K562 (cell line): ENCODE results near the gene SPTY2D1. TPM values are rescaled to one million over a fixed set of nuclear protein-coding genes. Genes with fewer than 3 reads are reported as not detected.

Experiments
- ATAC-seq: fragments of 200-7000 bp; cut with Tn5 transposase; 3 replicates; pipeline ENCODE4 v1.9.1; 2020; ENCODE audit warnings: moderate library complexity
- BruUV-seq: library from RNA; stranded (reverse); fragments of 400-500 nt; replicated peaks from 2 replicates; lab custom pipeline; 2021; lab: Mats Ljungman, UMichigan
- CTCF ChIA-PET: fragments of 300-600 bp; formaldehyde crosslinking; extraction: SDS; loops from one replicate; lab custom pipeline; 2021; ENCODE audit warnings: low intra/inter-chr PET ratio; lab: Yijun Ruan, JAX
- POLR2A ChIA-PET: fragments of 300-600, 350-650 bp; sonication (Branson Sonifier 250); formaldehyde crosslinking; extraction: SDS; loops from one replicate; lab custom pipeline; 2021; ENCODE audit warnings: antibody characterized with exemption, inconsistent platforms; lab: Yijun Ruan, JAX
- DNase-seq, 4 experiments: peaks; one replicate each; pipeline versions ENCODE4 v3.0.0 to v3.0.0-alpha.2; 2011 to 2018; ENCODE audit warnings: low spot score in 3 of 4, mixed read lengths in 3 of 4; ENCODE audit errors: extremely low read depth in 1 of 4
- FAIRE-seq: peaks from 2 replicates; lab custom pipeline; 2011; peaks lifted over from hg19 to GRCh38; lab: Jason Lieb, UNC
- H2AFZ ChIP-seq: 2 replicates; pipeline ENCODE4 v1.6.0; 2011; ENCODE audit warnings: low read depth, low read length, control low read depth, inconsistent platforms
- H3K27ac ChIP-seq: fragments of 200-600 bp; 3 replicates; pipeline ENCODE4 v1.8.0; 2011; ENCODE audit warnings: low read depth, mild to moderate bottlenecking, control low read depth, inconsistent platforms, low read length, moderate library complexity, mixed read lengths; ENCODE audit errors: extremely low read depth
- H3K27me3 ChIP-seq, 2 experiments: fragments of 300-600 bp in 1 of 2; 2 replicates in 1 of 2; 3 replicates in 1 of 2; pipeline versions ENCODE4 v1.6.0 to v1.8.0; 2011; ENCODE audit warnings: inconsistent platforms in 2 of 2, low read length in 2 of 2, mild to moderate bottlenecking in 1 of 2, mixed read lengths in 1 of 2, moderate library complexity in 1 of 2; ENCODE audit not compliant: control insufficient read depth in 2 of 2, insufficient read depth in 2 of 2
- H3K36me3 ChIP-seq: fragments of 300-600 bp; 3 replicates; pipeline ENCODE4 v1.8.0; 2011; ENCODE audit warnings: mild to moderate bottlenecking, low read length, inconsistent platforms; ENCODE audit not compliant: control insufficient read depth, insufficient read depth
- H3K4me1 ChIP-seq, 2 experiments: fragments of 200-600 bp in 1 of 2; replicated peaks in 1 of 2; 2 replicates in 1 of 2; 3 replicates in 1 of 2; pipeline versions ENCODE4 v1.5.1 to v1.8.0; 2011; ENCODE audit warnings: inconsistent platforms in 2 of 2, low read length in 2 of 2, mild to moderate bottlenecking in 1 of 2, mixed read lengths in 1 of 2, moderate library complexity in 1 of 2; ENCODE audit not compliant: control insufficient read depth in 2 of 2, insufficient read depth in 2 of 2
- H3K4me2 ChIP-seq: 2 replicates; pipeline ENCODE4 v1.6.1; 2011; ENCODE audit warnings: low read length, control low read depth, inconsistent platforms, mixed read lengths; ENCODE audit not compliant: insufficient read depth
- H3K4me3 ChIP-seq: fragments of 200-600 bp; sonication (generic), shearing (Covaris generic); 2 replicates; pipeline ENCODE4 v1.5.1; 2016; ENCODE audit warnings: control low read depth, inconsistent platforms
- H3K79me2 ChIP-seq: fragments of 200-600 bp; 3 replicates; pipeline ENCODE4 v1.8.0; 2011; ENCODE audit warnings: low read length, inconsistent platforms; ENCODE audit not compliant: control insufficient read depth, insufficient read depth
- H3K9ac ChIP-seq, 2 experiments: 2 replicates each; pipeline versions ENCODE4 v1.6.0 to v1.6.1; 2011; ENCODE audit warnings: low read depth in 2 of 2, low read length in 2 of 2, control low read depth in 1 of 2, inconsistent platforms in 1 of 2, mild to moderate bottlenecking in 1 of 2, mixed read lengths in 1 of 2; ENCODE audit not compliant: insufficient read depth in 1 of 2
- H3K9me1 ChIP-seq: one replicate; pipeline ENCODE4 v1.6.0; 2011; ENCODE audit warnings: inconsistent platforms, mild to moderate bottlenecking, low read length, moderate library complexity; ENCODE audit not compliant: control insufficient read depth, insufficient read depth
- H3K9me3 ChIP-seq: replicated peaks from 2 replicates; pipeline ENCODE4 v1.5.1; 2011; ENCODE audit warnings: low read depth, low read length, inconsistent platforms; ENCODE audit not compliant: control insufficient read depth, insufficient read depth
- H4K20me1 ChIP-seq: replicated peaks from 2 replicates; pipeline ENCODE4 v1.6.1; 2011; ENCODE audit warnings: low read length, inconsistent platforms, mixed read lengths; ENCODE audit not compliant: control insufficient read depth, insufficient read depth
- ARHGAP35 ChIP-seq: fragments of 450-650 bp; IDR thresholded peaks from 2 replicates; pipeline ENCODE4 v1.6.1; 2018; ENCODE audit not compliant: partially characterized antibody
- ATF7 ChIP-seq: fragments of 450-650 bp; IDR thresholded peaks from 2 replicates; pipeline ENCODE4 v1.7.1; 2014; ENCODE audit warnings: mild to moderate bottlenecking, moderate library complexity
- BCL6 ChIP-seq: fragments of 250-450 bp; sonication (Bioruptor Pico); IDR thresholded peaks from 2 replicates; pipeline ENCODE4 v1.4.0; 2020
- BRD4 ChIP-seq: fragments of 200-600 bp; sonication (generic); IDR thresholded peaks from 2 replicates; pipeline ENCODE4 v1.6.1; 2017; ENCODE audit warnings: inconsistent platforms
- E2F6 ChIP-seq, 2 experiments: IDR thresholded peaks; 2 replicates each; pipeline ENCODE4 v1.6.1; 2011; ENCODE audit warnings: borderline replicate concordance in 1 of 2, control low read depth in 1 of 2, low read depth in 1 of 2, low read length in 1 of 2, mild to moderate bottlenecking in 1 of 2, mixed read lengths in 1 of 2, moderate library complexity in 1 of 2; ENCODE audit not compliant: insufficient read depth in 1 of 2, insufficient read length in 1 of 2, poor library complexity in 1 of 2, severe bottlenecking in 1 of 2; ENCODE audit errors: extremely low read depth in 1 of 2
- EGR1 ChIP-seq: fragments of 450-650 bp; conservative IDR thresholded peaks from 2 replicates; pipeline ENCODE4 v1.6.1; 2017; ENCODE audit warnings: mild to moderate bottlenecking
- EHMT2 ChIP-seq: fragments of 450-650 bp; IDR thresholded peaks from 2 replicates; pipeline ENCODE4 v1.6.1; 2018; ENCODE audit warnings: antibody characterized with exemption
- ELK3 ChIP-seq: fragments of 450-650 bp; formaldehyde crosslinking; IDR thresholded peaks from 2 replicates; pipeline ENCODE4 v1.4.0; 2020; ENCODE audit warnings: mild to moderate bottlenecking
- HOMEZ ChIP-seq: fragments of 250-450 bp; sonication (Bioruptor Pico); IDR thresholded peaks from 2 replicates; pipeline ENCODE4 v1.4.0; 2020; ENCODE audit warnings: mild to moderate bottlenecking, moderate library complexity
- KDM1A ChIP-seq, 2 experiments: fragments of 450-650 bp; IDR thresholded peaks; 2 replicates each; pipeline ENCODE4 v1.6.1; 2016; ENCODE audit warnings: mild to moderate bottlenecking in 2 of 2
- KLF16 ChIP-seq: IDR thresholded peaks from 2 replicates; pipeline ENCODE4 v1.6.1; 2016; ENCODE audit warnings: antibody characterized with exemption
- NR2C2 ChIP-seq, 2 experiments: fragments of 200-800 bp in 1 of 2; sonication (Bioruptor generic) in 1 of 2; sonication (generic) in 1 of 2; formaldehyde crosslinking in 1 of 2; IDR thresholded peaks; 2 replicates each; pipeline versions ENCODE4 v1.6.1 to v1.8.0; 2016 to 2022; ENCODE audit warnings: mild to moderate bottlenecking in 1 of 2, missing compliant biosample characterization in 1 of 2, missing genetic modification characterization in 1 of 2, missing genetic modification reagents in 1 of 2
- PKNOX1 ChIP-seq: fragments of 450-650 bp; IDR thresholded peaks from 2 replicates; pipeline ENCODE4 v1.6.1; 2016
- SETDB1 ChIP-seq: IDR thresholded peaks from one replicate; pipeline ENCODE4 v1.6.1; 2012; ENCODE audit warnings: low read length, control low read depth, inconsistent platforms
- ZBTB17 ChIP-seq: fragments of 450-650 bp; formaldehyde crosslinking; IDR thresholded peaks from 2 replicates; pipeline ENCODE4 v1.4.0; 2020; ENCODE audit warnings: mild to moderate bottlenecking
- ZC3H8 ChIP-seq: fragments of 450-650 bp; IDR thresholded peaks from 2 replicates; pipeline ENCODE4 v1.6.1; 2017
- ZNF197 ChIP-seq: fragments of 200-800 bp; sonication (Bioruptor generic); IDR thresholded peaks from 2 replicates; pipeline ENCODE4 v1.6.1; 2016; ENCODE audit warnings: low read depth, missing genetic modification characterization, missing compliant biosample characterization
- ZNF384 ChIP-seq: IDR thresholded peaks from 2 replicates; pipeline ENCODE4 v1.6.1; 2012; ENCODE audit warnings: low read depth, low read length, improper control_type of control experiment
- ZNF766 ChIP-seq: fragments of 200-800 bp; sonication (Bioruptor generic); conservative IDR thresholded peaks from 2 replicates; pipeline ENCODE4 v1.6.1; 2016; ENCODE audit warnings: missing genetic modification characterization, missing compliant biosample characterization
- WGBS: fragments of 100-300 bp; shearing (Covaris generic); methylation state at CpG from one replicate; pipeline ENCODE4 v1.1.6; 2016; ENCODE audit warnings: low coverage, mixed read lengths; ENCODE audit not compliant: insufficient coverage; ENCODE audit errors: missing lambda C conversion rate; 5-methylcytosine and 5-hydroxymethylcytosine counted together
- in situ Hi-C: fragments of 300-500 bp; cut with MboI; formaldehyde crosslinking; loops from 4 replicates; pipeline ENCODE4 v1.15.0; 2018; ENCODE audit warnings: inconsistent platforms, mixed read lengths
- intact Hi-C: fragments of 100-400 bp; cut with micrococcal nuclease; formaldehyde crosslinking; loops from 2 replicates; pipeline ENCODE4 v1.14.2; 2022
- polyA plus RNA-seq, 8 experiments: library from polyadenylated mRNA; depleted of rRNA in 4 of 8; stranded (reverse) in 5 of 8; unstranded in 3 of 8; fragments of >200 nt; fragmentation: Nextera tagmentation in 2 of 8; fragmentation: Illumina TruSeq in 1 of 8; extraction: Ambion mirVana in 2 of 8; extraction: Trizol in 1 of 8; gene quantifications; 2 replicates each; pipeline versions ENCODE4 v1.2.1 to v1.2.3, GENCODE V29; 2011 to 2014; ENCODE audit warnings: inconsistent platforms in 1 of 8, missing spikeins in 1 of 8
- total RNA-seq, 7 experiments: library from RNA; depleted of rRNA in 6 of 7; stranded (reverse); fragments of >200 nt in 6 of 7; fragmentation: Illumina TruSeq in 2 of 7; extraction: Trizol in 2 of 7; gene quantifications; 2 replicates each; pipeline versions ENCODE4 v1.2.1 to v1.2.3, GENCODE V29; 2011 to 2021; ENCODE audit warnings: low replicate concordance in 1 of 7

Gene SPTY2D1
- total and polyA plus RNA-seq, 9 of the 15 experiments (the other 6 are each of a cell fraction or from before 2014, with no cell fraction given): 3.2 to 32.1 (median 12.9) TPM

GRCh38 chr11:18632841-18633240 lies 1.3 kb downstream of the SPTY2D1 start (continued):
- TF ChIP-seq E2F6 (IDR thresholded peaks at IDR 0.05; ENCODE audit: borderline replicate concordance in 1 of 2, extremely low read depth in 1 of 2, insufficient read depth in 1 of 2, insufficient read length in 1 of 2, low read depth in 1 of 2, low read length in 1 of 2, poor library complexity in 1 of 2, severe bottlenecking in 1 of 2): no peak
- TF ChIP-seq KDM1A (IDR thresholded peaks at IDR 0.05): no peak
- no peak for TF ChIP-seq ATF7
- TF ChIP-seq EGR1: no peak
- no peak for TF ChIP-seq ZNF766 (CRISPR knock-in tag)

GRCh38 chr11:18624161-18624560 lies 10.0 kb downstream of the SPTY2D1 start:
- POLR2A ChIA-PET: interaction anchor here (0.5 to 0.7 kb wide), 2 partner anchors 10 to 26 kb away, joined by 3 to 4 read pairs; partner anchors contain the start of gene SPTY2D1
- H4K20me1 ChIP-seq: no peaks in the 10 kb centered on the region
- H3K4me2 ChIP-seq: no peak overlapping the region
- no TSS peak for BruUV-seq
- no peaks in the 10 kb centered on the region for H3K9me3 ChIP-seq
- CTCF ChIA-PET: no interaction called here
- no peak for ATAC-seq
- 92% methylated on average over 1 of the region's 1 CpG for WGBS
- H3K27me3 ChIP-seq: no peaks in the 10 kb centered on the region
- H3K36me3 ChIP-seq: no peaks in the 10 kb centered on the region
- peaks cover 77% of the 10 kb centered on the region for H3K79me2 ChIP-seq
- no peak for DNase-seq
- intact Hi-C loops (no loop called here), in situ Hi-C loops (no loop called here)
- H3K4me3 ChIP-seq: no peak overlapping the region
- no peak for FAIRE-seq
- no peak overlapping the region for H2AFZ ChIP-seq
- H3K9me1 ChIP-seq: no peaks in the 10 kb centered on the region
- H3K27ac ChIP-seq: no peak overlapping the region
- H3K9ac ChIP-seq: no peak overlapping the region
- no peaks in the 10 kb centered on the region for H3K4me1 ChIP-seq
- TF ChIP-seq ELK3 (CRISPR knock-in tag) (no peak), PKNOX1 (no peak), KLF16 (no peak), ARHGAP35 (no peak), HOMEZ (no peak), EHMT2 (no peak), NR2C2 (CRISPR knock-in tag; IDR thresholded peaks at IDR 0.05) (no peak), NR2C2 (tag; IDR thresholded peaks at IDR 0.05) (no peak), EGR1 (no peak), ZC3H8 (no peak), BCL6 (CRISPR knock-in tag) (no peak), BRD4 (no peak), SETDB1 (no peak), ZNF197 (CRISPR knock-in tag) (no peak), ZNF384 (no peak), ZBTB17 (CRISPR knock-in tag) (no peak)
